ENCODE data around the gene BZW2.

BZW2 gene

DNA sequence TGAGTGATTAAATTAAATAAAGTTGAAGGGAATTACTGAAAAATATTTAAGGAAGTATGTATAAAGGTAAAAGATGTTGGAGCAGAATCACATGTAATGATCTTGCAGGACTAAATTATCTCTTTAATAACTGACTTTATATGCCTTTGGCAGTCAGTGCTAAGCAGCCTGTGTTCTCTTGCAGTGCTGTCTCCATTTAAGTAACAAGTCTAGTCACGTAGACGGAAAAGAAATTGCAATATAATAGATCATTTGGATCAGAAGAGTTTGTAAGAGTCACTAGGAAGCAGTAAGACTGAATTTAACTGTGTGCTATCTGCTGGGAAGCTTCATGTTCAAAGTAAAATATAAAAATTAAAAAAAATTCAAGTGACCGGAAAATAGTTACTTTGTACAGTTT is 21.4 kb downstream of the BZW2 start:
- Mint-ChIP-seq H3K36me3 (ENCODE audit: low read depth) (peaks cover 69% of the 10 kb centered on the region), H3K9me3 (no peaks in the 10 kb centered on the region), H3K27me3 (ENCODE audit: low read depth) (no peaks in the 10 kb centered on the region), H3K4me3 (no peak overlapping the region), H3K27ac (no peak overlapping the region), H3K4me1 (peaks cover 22% of the 10 kb centered on the region)
- TF ChIP-seq, protein P1, sequence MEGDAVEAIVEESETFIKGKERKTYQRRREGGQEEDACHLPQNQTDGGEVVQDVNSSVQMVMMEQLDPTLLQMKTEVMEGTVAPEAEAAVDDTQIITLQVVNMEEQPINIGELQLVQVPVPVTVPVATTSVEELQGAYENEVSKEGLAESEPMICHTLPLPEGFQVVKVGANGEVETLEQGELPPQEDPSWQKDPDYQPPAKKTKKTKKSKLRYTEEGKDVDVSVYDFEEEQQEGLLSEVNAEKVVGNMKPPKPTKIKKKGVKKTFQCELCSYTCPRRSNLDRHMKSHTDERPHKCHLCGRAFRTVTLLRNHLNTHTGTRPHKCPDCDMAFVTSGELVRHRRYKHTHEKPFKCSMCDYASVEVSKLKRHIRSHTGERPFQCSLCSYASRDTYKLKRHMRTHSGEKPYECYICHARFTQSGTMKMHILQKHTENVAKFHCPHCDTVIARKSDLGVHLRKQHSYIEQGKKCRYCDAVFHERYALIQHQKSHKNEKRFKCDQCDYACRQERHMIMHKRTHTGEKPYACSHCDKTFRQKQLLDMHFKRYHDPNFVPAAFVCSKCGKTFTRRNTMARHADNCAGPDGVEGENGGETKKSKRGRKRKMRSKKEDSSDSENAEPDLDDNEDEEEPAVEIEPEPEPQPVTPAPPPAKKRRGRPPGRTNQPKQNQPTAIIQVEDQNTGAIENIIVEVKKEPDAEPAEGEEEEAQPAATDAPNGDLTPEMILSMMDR (IDR thresholded peaks at IDR 0.05; ENCODE audit: unreplicated experiment in 3 of 3), result no peak

DNA sequence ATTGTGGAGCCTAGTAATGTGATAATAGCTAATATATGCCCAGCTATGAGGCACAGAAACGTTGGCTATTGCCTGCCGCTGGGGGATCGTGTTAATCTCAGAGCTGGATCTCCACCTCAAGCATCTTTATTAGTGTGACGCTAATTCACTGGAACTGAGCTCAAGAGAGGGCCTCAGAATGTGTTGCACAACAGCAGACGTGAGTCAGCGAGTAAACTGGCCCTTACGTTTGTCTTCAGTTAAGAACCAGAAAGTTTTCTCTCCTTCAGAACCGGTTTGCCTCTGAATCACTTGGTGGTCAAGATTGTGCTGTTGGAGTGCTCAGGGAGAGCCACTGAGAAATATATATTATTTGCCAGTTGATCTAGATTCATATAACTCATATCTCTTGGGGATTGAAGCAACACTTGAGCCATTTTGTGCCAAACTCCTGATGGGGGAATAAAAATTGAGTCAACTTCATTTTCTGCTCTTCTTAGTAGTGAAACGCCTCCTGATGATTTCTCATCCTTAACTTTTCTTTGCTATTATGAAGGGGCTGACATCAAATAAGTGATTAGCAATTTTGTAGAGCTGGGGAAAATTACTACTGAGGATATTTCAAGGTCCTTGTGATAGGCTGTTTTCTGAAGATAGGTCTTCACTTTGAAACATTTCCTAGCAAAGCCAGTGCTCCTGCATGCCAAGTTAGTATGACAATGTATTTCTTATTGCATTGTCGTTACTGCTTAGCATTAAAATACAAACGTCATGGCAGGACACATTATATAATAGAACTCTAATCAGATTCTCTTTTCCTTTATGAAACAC is 22.3 kb downstream of the BZW2 start:
- H3K4me3 Mint-ChIP-seq, result no peak overlapping the region
- TF ChIP-seq, protein P1 (IDR thresholded peaks at IDR 0.05; ENCODE audit: unreplicated experiment in 3 of 3), result no peak
- H3K36me3 Mint-ChIP-seq (ENCODE audit: low read depth), result peaks cover 75% of the 10 kb centered on the region
- no peak overlapping the region for H3K27ac Mint-ChIP-seq
- peaks cover 3% of the 10 kb centered on the region for H3K9me3 Mint-ChIP-seq
- H3K4me1 Mint-ChIP-seq, result peaks cover 18% of the 10 kb centered on the region
- H3K27me3 Mint-ChIP-seq (ENCODE audit: low read depth), result no peaks in the 10 kb centered on the region

GRCh38 chr7:16668978-16669377 is 23.0 kb downstream of the BZW2 start:
- Mint-ChIP-seq H3K9me3 (peaks cover 3% of the 10 kb centered on the region), H3K4me3 (no peak overlapping the region), H3K4me1 (peaks cover 18% of the 10 kb centered on the region), H3K27me3 (ENCODE audit: low read depth) (no peaks in the 10 kb centered on the region), H3K36me3 (ENCODE audit: low read depth) (peaks cover 75% of the 10 kb centered on the region), H3K27ac (no peak overlapping the region)
- TF ChIP-seq, protein P1 (IDR thresholded peaks at IDR 0.05; ENCODE audit: unreplicated experiment in 3 of 3), result no peak

DNA sequence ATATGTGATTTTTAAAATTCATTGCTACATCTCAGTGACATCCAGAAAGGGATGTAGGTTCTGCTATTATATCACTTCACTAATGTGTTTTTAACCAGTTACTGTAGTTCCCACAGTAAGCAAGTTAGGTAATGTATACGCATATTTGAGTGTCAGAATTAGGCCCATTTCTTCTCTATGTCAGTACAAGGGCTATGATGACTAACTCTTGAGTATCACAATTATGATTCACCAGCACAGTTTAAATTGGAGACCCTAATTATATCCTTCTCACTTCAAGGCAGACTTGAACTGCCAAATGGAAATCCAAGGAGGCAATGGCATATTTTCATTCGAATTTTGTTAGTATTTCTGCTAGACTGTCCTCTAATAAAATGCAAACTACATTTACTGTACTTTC is 23.6 kb downstream of the BZW2 start:
- Mint-ChIP-seq H3K4me3 (no peak overlapping the region), H3K27me3 (ENCODE audit: low read depth) (no peaks in the 10 kb centered on the region), H3K36me3 (ENCODE audit: low read depth) (peaks cover 72% of the 10 kb centered on the region), H3K9me3 (peaks cover 3% of the 10 kb centered on the region), H3K27ac (no peak overlapping the region), H3K4me1 (peaks cover 12% of the 10 kb centered on the region)
- TF ChIP-seq, protein P1 (IDR thresholded peaks at IDR 0.05; ENCODE audit: unreplicated experiment in 3 of 3), result no peak

- peaks cover 3% of the 10 kb centered on the region for H3K9me3 Mint-ChIP-seq
- H3K27ac Mint-ChIP-seq, result no peak overlapping the region
- H3K36me3 Mint-ChIP-seq (ENCODE audit: low read depth), result peaks cover 74% of the 10 kb centered on the region
- TF ChIP-seq, protein P1 (IDR thresholded peaks at IDR 0.05; ENCODE audit: unreplicated experiment in 3 of 3), result no peak
- no peaks in the 10 kb centered on the region for H3K27me3 Mint-ChIP-seq (ENCODE audit: low read depth)
- H3K4me3 Mint-ChIP-seq, result no peak overlapping the region
- peaks cover 12% of the 10 kb centered on the region for H3K4me1 Mint-ChIP-seq
Observed at GRCh38 chr7:16670021-16670420, 24.0 kb downstream of the BZW2 start.
